ENCODE measurements around the gene PLA2G6.

DNA sequence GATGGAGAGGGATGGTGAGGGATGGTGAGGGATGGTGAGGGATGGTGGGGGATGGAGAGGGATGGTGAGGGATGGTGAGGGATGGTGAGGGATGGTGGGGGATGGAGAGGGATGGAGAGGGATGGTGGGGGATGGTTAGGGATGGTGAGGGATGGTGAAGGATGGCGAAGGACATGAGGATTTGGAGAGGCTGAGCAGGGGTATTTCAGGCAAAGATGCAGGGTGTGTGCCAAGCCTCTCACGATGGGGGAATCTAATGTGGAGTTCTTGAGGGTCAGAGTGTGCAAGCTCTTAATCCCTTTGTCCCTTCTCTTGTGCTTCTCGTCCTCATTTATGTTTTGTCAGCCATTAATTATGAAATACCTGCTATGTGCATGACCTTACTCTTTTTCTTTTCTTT lies 7.5 kb upstream of the PLA2G6 start:
- TF ChIP-seq, protein P1, sequence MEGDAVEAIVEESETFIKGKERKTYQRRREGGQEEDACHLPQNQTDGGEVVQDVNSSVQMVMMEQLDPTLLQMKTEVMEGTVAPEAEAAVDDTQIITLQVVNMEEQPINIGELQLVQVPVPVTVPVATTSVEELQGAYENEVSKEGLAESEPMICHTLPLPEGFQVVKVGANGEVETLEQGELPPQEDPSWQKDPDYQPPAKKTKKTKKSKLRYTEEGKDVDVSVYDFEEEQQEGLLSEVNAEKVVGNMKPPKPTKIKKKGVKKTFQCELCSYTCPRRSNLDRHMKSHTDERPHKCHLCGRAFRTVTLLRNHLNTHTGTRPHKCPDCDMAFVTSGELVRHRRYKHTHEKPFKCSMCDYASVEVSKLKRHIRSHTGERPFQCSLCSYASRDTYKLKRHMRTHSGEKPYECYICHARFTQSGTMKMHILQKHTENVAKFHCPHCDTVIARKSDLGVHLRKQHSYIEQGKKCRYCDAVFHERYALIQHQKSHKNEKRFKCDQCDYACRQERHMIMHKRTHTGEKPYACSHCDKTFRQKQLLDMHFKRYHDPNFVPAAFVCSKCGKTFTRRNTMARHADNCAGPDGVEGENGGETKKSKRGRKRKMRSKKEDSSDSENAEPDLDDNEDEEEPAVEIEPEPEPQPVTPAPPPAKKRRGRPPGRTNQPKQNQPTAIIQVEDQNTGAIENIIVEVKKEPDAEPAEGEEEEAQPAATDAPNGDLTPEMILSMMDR (conservative IDR thresholded peaks at IDR 0.05; ENCODE audit: low read length), result no peak
- TF ChIP-seq EZH2phosphoT487 (IDR thresholded peaks at IDR 0.05; ENCODE audit: borderline replicate concordance), result no peak

Data from Loucy (cell line).